ENCODE data around the gene ITGB3BP. TPM values are rescaled to one million over a fixed set of nuclear protein-coding genes. Genes with fewer than 3 reads are reported as not detected.

The ITGB3BP gene
- total and polyA plus RNA-seq, 2 of the 8 experiments (the other 6 are each of a cell fraction or from before 2014, with no cell fraction given) = 17.6 to 49.1 TPM

DNA sequence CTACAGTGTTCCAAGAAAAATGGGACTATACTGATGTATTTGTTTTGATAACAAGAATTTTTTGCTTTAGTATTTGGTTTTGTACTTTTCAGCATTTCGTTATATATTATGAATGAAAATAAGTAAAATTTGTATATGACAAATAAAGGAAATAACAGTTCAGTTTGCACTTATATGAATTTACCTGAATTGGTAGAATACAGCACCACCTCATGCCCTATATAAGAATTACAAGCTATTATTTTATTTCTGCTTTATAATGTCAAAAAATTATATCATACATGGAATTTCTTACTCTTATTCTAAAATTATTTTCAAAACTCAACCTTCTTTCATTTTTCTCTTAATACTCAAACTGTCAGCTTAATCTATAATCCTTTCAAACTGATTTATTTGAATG is 14.9 kb upstream of the ITGB3BP start:
- H3K9me3 ChIP-seq (ENCODE audit: insufficient read depth in 2 of 2, low read depth in 1 of 2, low read length in 1 of 2) = no peaks in the 10 kb centered on the region
- no peak overlapping the region for H4K8ac ChIP-seq (ENCODE audit: extremely low read depth, insufficient read depth, low read length)
- no peak overlapping the region for H4K5ac ChIP-seq (ENCODE audit: insufficient read length, low read depth, low read length)
- CTCF ChIA-PET (ENCODE audit: partially characterized antibody) = interaction anchor here (0.6 to 5.1 kb wide), 17 partner anchors 9 to 632 kb away, joined by 3 to 33 read pairs (median 4); partner anchors contain the start of genes EFCAB7 and ITGB3BP
- TF ChIP-seq RAD21 (IDR thresholded peaks at IDR 0.05 in 1 of 2, conservative IDR thresholded peaks at IDR 0.05 in 1 of 2; ENCODE audit: low read depth in 2 of 2, low read length in 2 of 2) (peak in 1 of 2 experiments; percentile 30; a peak in 2 of 4 replicates), SUZ12 (IDR thresholded peaks at IDR 0.05; ENCODE audit: low read length) (no peak)
- H2BK15ac ChIP-seq (ENCODE audit: low read length) = no peak overlapping the region
- no peak overlapping the region for H3K23ac ChIP-seq (ENCODE audit: insufficient read length)
- H3K14ac ChIP-seq (ENCODE audit: insufficient read length) = no peak overlapping the region
- H3K4me3 ChIP-seq (ENCODE audit: extremely low read depth in 1 of 4, insufficient read depth in 2 of 4, low read depth in 3 of 4, low read length in 4 of 4) = no peak overlapping the region
- no peak overlapping the region for H2AFZ ChIP-seq (ENCODE audit: low read length)
- no peak overlapping the region for H2BK120ac ChIP-seq (replicated peaks; ENCODE audit: low read depth, low read length)
- peaks cover 0 to 4% (median 1%) of the 10 kb centered on the region in 4 experiments; a peak in 2 of 7 replicates for H3K4me1 ChIP-seq (replicated peaks in 1 of 4; ENCODE audit: control insufficient read depth in 3 of 4, insufficient read depth in 4 of 4, low read length in 3 of 4)
- no peak overlapping the region for H2BK5ac ChIP-seq (ENCODE audit: low read depth, low read length)
- no peaks in the 10 kb centered on the region for H4K20me1 ChIP-seq (replicated peaks in 1 of 2; ENCODE audit: control insufficient read depth in 1 of 2, insufficient read depth in 2 of 2, low read length in 2 of 2)
- DNase-seq (ENCODE audit: low read depth in 1 of 2, low spot score in 2 of 2) (no peak), FAIRE-seq (no peak)
- H3K18ac ChIP-seq (ENCODE audit: extremely low read depth, low read length) = no peak overlapping the region
- H4K91ac ChIP-seq (replicated peaks; ENCODE audit: insufficient read length, low read length) = no peak overlapping the region
- H3K36me3 ChIP-seq (ENCODE audit: control insufficient read depth in 2 of 4, insufficient read depth in 4 of 4, low read length in 3 of 4) = no peaks in the 10 kb centered on the region
- H2BK20ac ChIP-seq (ENCODE audit: low read length) = no peak overlapping the region
- H2BK12ac ChIP-seq (ENCODE audit: low read depth, low read length) = no peak overlapping the region
- WGBS, 2 experiments (ENCODE audit: extremely low coverage in 1 of 2, insufficient coverage in 1 of 2, insufficient read length in 1 of 2, insufficient replicate concordance in 2 of 2, low coverage in 1 of 2, low lambda C conversion rate in 2 of 2, missing lambda C conversion rate in 1 of 2) = 76 to 100% methylated on average over 1 of the region's 1 CpG
- H3K56ac ChIP-seq (replicated peaks; ENCODE audit: insufficient read length, low read depth, low read length) = no peak overlapping the region
- no peaks in the 10 kb centered on the region for H3K79me1 ChIP-seq (ENCODE audit: low read depth, low read length)
- H3K9ac ChIP-seq (replicated peaks in 1 of 4; ENCODE audit: extremely low read depth in 1 of 4, low read depth in 3 of 4, low read length in 3 of 4) = no peak overlapping the region
- POLR2A ChIA-PET (ENCODE audit: partially characterized antibody) = no interaction called here
- H3K27ac ChIP-seq (ENCODE audit: low read depth, low read length) = no peak overlapping the region
- H3K4me2 ChIP-seq (ENCODE audit: insufficient read depth in 1 of 2, low read depth in 2 of 2, low read length in 2 of 2) = no peak overlapping the region
- no peak overlapping the region for H2AK5ac ChIP-seq (ENCODE audit: low read depth, low read length)
- H3K27me3 ChIP-seq (replicated peaks in 1 of 4; ENCODE audit: control insufficient read depth in 3 of 4, extremely low read depth in 1 of 4, insufficient read depth in 3 of 4, low read length in 3 of 4) = no peaks in the 10 kb centered on the region
- no peaks in the 10 kb centered on the region for H3K23me2 ChIP-seq (ENCODE audit: low read depth, low read length)
- no peaks in the 10 kb centered on the region for H3K79me2 ChIP-seq (ENCODE audit: control insufficient read depth in 1 of 2, insufficient read depth in 2 of 2, low read length in 2 of 2)
- H3K4ac ChIP-seq (replicated peaks; ENCODE audit: insufficient read length, low read depth, low read length) = no peak overlapping the region

Data from H1 (cell line).